IMR-90 (cell line): Measurements from ENCODE around the gene C16orf82. TPM values are rescaled to one million over a fixed set of nuclear protein-coding genes. Genes with fewer than 3 reads are reported as not detected.

Experiments used
- ATAC-seq: fragments of 200-7000 bp; cut with Tn5 transposase; 2 replicates; pipeline ENCODE4 v1.9.1; 2020; ENCODE audit warnings: low read depth, mild to moderate bottlenecking, moderate library complexity
- BruUV-seq: library from RNA; stranded (reverse); fragments of 400-500 nt; replicated peaks from 2 replicates; lab custom pipeline; 2021; lab: Mats Ljungman, UMichigan
- CTCF ChIA-PET: fragments of 300-600 bp; formaldehyde crosslinking; extraction: SDS; loops from one replicate; lab custom pipeline; 2021; ENCODE audit warnings: antibody characterized with exemption; lab: Yijun Ruan, JAX
- POLR2A ChIA-PET: fragments of 300-600 bp; sonication (Branson Sonifier 250); formaldehyde crosslinking; loops from one replicate; lab custom pipeline; 2022; ENCODE audit warnings: antibody characterized with exemption; ENCODE audit not compliant: unreplicated experiment; lab: Charles Lee
- DNase-seq: peaks from one replicate; pipeline ENCODE4 v3.0.0; 2013
- H2AFZ ChIP-seq: replicated peaks from 2 replicates; pipeline ENCODE3; 2013; ENCODE audit warnings: low read length, mild to moderate bottlenecking; ENCODE audit not compliant: poor library complexity
- H2AK5ac ChIP-seq: 2 replicates; pipeline ENCODE4 v1.6.1; 2013; ENCODE audit warnings: low read depth, low read length, inconsistent platforms
- H2AK9ac ChIP-seq: replicated peaks from 2 replicates; pipeline ENCODE3; 2013; ENCODE audit warnings: mild to moderate bottlenecking, low read depth, low read length, moderate library complexity; ENCODE audit not compliant: poor library complexity
- H2BK120ac ChIP-seq: 2 replicates; pipeline ENCODE4 v1.6.1; 2013; ENCODE audit warnings: low read depth, low read length, inconsistent platforms
- H2BK15ac ChIP-seq: 3 replicates; pipeline ENCODE4 v1.6.1; 2013; ENCODE audit warnings: low read depth, low read length, inconsistent platforms
- H2BK20ac ChIP-seq: 2 replicates; pipeline ENCODE4 v1.6.1; 2013; ENCODE audit warnings: low read depth, mild to moderate bottlenecking, inconsistent platforms, low read length, moderate library complexity
- H2BK5ac ChIP-seq: 2 replicates; pipeline ENCODE4 v1.6.1; 2013; ENCODE audit warnings: mild to moderate bottlenecking, low read depth, low read length, inconsistent platforms; ENCODE audit not compliant: poor library complexity, severe bottlenecking
- H3K14ac ChIP-seq: replicated peaks from 2 replicates; pipeline ENCODE4 v1.6.1; 2013; ENCODE audit warnings: low read depth, low read length, inconsistent platforms
- H3K18ac ChIP-seq: 2 replicates; pipeline ENCODE4 v1.6.1; 2013; ENCODE audit warnings: low read depth, low read length, control low read depth
- H3K23ac ChIP-seq: 2 replicates; pipeline ENCODE4 v1.6.1; 2013; ENCODE audit warnings: low read depth, low read length, inconsistent platforms
- H3K27ac ChIP-seq: 2 replicates; pipeline ENCODE4 v1.5.1; 2013; ENCODE audit warnings: mild to moderate bottlenecking, control low read depth, low read length; ENCODE audit not compliant: insufficient read depth
- H3K27me3 ChIP-seq: 2 replicates; pipeline ENCODE4 v1.6.1; 2013; ENCODE audit warnings: low read length; ENCODE audit not compliant: control insufficient read depth, insufficient read depth
- H3K36me3 ChIP-seq: 2 replicates; pipeline ENCODE4 v1.6.1; 2013; ENCODE audit warnings: low read length, mixed read lengths; ENCODE audit not compliant: control insufficient read depth, insufficient read depth
- H3K4ac ChIP-seq: 2 replicates; pipeline ENCODE4 v1.6.1; 2013; ENCODE audit warnings: low read depth, low read length, inconsistent platforms
- H3K4me1 ChIP-seq: 2 replicates; pipeline ENCODE4 v1.6.1; 2013; ENCODE audit warnings: low read length, mixed read lengths; ENCODE audit not compliant: control insufficient read depth, insufficient read depth
- H3K4me2 ChIP-seq: 2 replicates; pipeline ENCODE4 v1.6.1; 2013; ENCODE audit warnings: low read depth, mild to moderate bottlenecking, control low read depth, low read length, moderate library complexity
- H3K4me3 ChIP-seq: 2 replicates; pipeline ENCODE4 v1.5.1; 2013; ENCODE audit warnings: low read depth, mild to moderate bottlenecking, control low read depth, low read length, moderate library complexity; ENCODE audit not compliant: insufficient read depth
- H3K56ac ChIP-seq: 2 replicates; pipeline ENCODE4 v1.6.1; 2013; ENCODE audit warnings: low read length, inconsistent platforms; ENCODE audit not compliant: insufficient read depth; ENCODE audit errors: extremely low read depth
- H3K79me1 ChIP-seq, 2 experiments: 2 replicates each; pipeline ENCODE4 v1.6.1; 2013; ENCODE audit warnings: low read length in 2 of 2, inconsistent platforms in 1 of 2, low read depth in 1 of 2
- H3K9ac ChIP-seq: 2 replicates; pipeline ENCODE4 v1.6.1; 2013; ENCODE audit warnings: low read depth, low read length, control low read depth
- H3K9me1 ChIP-seq: 2 replicates; pipeline ENCODE4 v1.6.1; 2013; ENCODE audit warnings: low read length, inconsistent platforms; ENCODE audit not compliant: insufficient read depth
- H3K9me3 ChIP-seq: 2 replicates; pipeline ENCODE4 v1.6.1; 2013; ENCODE audit warnings: low read length; ENCODE audit not compliant: control insufficient read depth, insufficient read depth
- H4K20me1 ChIP-seq: 2 replicates; pipeline ENCODE4 v1.6.1; 2013; ENCODE audit warnings: low read length, inconsistent platforms; ENCODE audit not compliant: insufficient read depth
- H4K5ac ChIP-seq: 2 replicates; pipeline ENCODE4 v1.6.1; 2013; ENCODE audit warnings: mild to moderate bottlenecking, low read depth, low read length, control low read depth
- H4K8ac ChIP-seq, 2 experiments: 2 replicates each; pipeline ENCODE4 v1.6.1; 2013; ENCODE audit warnings: low read depth in 2 of 2, low read length in 2 of 2, control low read depth in 1 of 2, inconsistent platforms in 1 of 2
- H4K91ac ChIP-seq: 2 replicates; pipeline ENCODE4 v1.6.1; 2013; ENCODE audit warnings: low read depth, low read length, inconsistent platforms; ENCODE audit not compliant: insufficient read depth
- BHLHE40 ChIP-seq: fragments of 150-350 bp; IDR thresholded peaks from 2 replicates; pipeline ENCODE4 v1.6.1; 2016; ENCODE audit warnings: mild to moderate bottlenecking, low read depth, low read length
- CEBPB ChIP-seq: IDR thresholded peaks from 2 replicates; pipeline ENCODE4 v1.6.1; 2012; ENCODE audit warnings: low read depth, low read length, improper control_type of control experiment
- CHD1 ChIP-seq: IDR thresholded peaks from 2 replicates; pipeline ENCODE4 v1.6.1; 2012; ENCODE audit warnings: low read depth, low read length, improper control_type of control experiment
- CTCF ChIP-seq: conservative IDR thresholded peaks from 2 replicates; pipeline ENCODE4 v1.5.1; 2012; ENCODE audit warnings: mild to moderate bottlenecking, low read depth, low read length, improper control_type of control experiment
- ELK1 ChIP-seq: fragments of 150-350 bp; IDR thresholded peaks from 2 replicates; pipeline ENCODE4 v1.6.1; 2016; ENCODE audit warnings: low read depth, mild to moderate bottlenecking, low read length, moderate library complexity, borderline replicate concordance
- FOS ChIP-seq: fragments of 150-350 bp; IDR thresholded peaks from 2 replicates; pipeline ENCODE4 v1.6.1; 2016; ENCODE audit warnings: low read depth, low read length
- MAFK ChIP-seq: IDR thresholded peaks from 2 replicates; pipeline ENCODE4 v1.6.1; 2012; ENCODE audit warnings: low read depth, low read length, improper control_type of control experiment
- MAZ ChIP-seq: IDR thresholded peaks from 2 replicates; pipeline ENCODE4 v1.6.1; 2012; ENCODE audit warnings: low read depth, mild to moderate bottlenecking, low read length, improper control_type of control experiment, moderate library complexity, borderline replicate concordance
- MXI1 ChIP-seq: IDR thresholded peaks from 2 replicates; pipeline ENCODE4 v1.6.1; 2012; ENCODE audit warnings: low read depth, mild to moderate bottlenecking, low read length, moderate library complexity, borderline replicate concordance
- NFE2L2 ChIP-seq: fragments of 150-350 bp; IDR thresholded peaks from 2 replicates; pipeline ENCODE4 v1.6.1; 2016; ENCODE audit warnings: low read depth, mild to moderate bottlenecking, low read length
- POLR2A ChIP-seq: IDR thresholded peaks from 2 replicates; pipeline ENCODE4 v1.6.1; 2012; ENCODE audit warnings: mild to moderate bottlenecking, low read depth, low read length
- RAD21 ChIP-seq: IDR thresholded peaks from 2 replicates; pipeline ENCODE4 v1.6.1; 2012; ENCODE audit warnings: low read length, improper control_type of control experiment
- RCOR1 ChIP-seq: IDR thresholded peaks from 2 replicates; pipeline ENCODE4 v1.6.1; 2012; ENCODE audit warnings: mild to moderate bottlenecking, low read length, improper control_type of control experiment; ENCODE audit not compliant: insufficient replicate concordance
- RFX5 ChIP-seq: IDR thresholded peaks from 2 replicates; pipeline ENCODE4 v1.8.0; 2012; ENCODE audit warnings: low read depth, mild to moderate bottlenecking, low read length, moderate library complexity
- SMC3 ChIP-seq: fragments of 150-350 bp; IDR thresholded peaks from 2 replicates; pipeline ENCODE4 v1.6.1; 2016; ENCODE audit warnings: low read depth, mild to moderate bottlenecking, antibody characterized with exemption, low read length, moderate library complexity
- USF2 ChIP-seq: fragments of 150-350 bp; IDR thresholded peaks from 2 replicates; pipeline ENCODE4 v1.6.1; 2017; ENCODE audit warnings: mild to moderate bottlenecking, antibody characterized with exemption, low read length, low read depth
- WGBS, 2 experiments: methylation state at CpG; one replicate each; pipeline versions ENCODE4 v1.1.5 to v1.1.7; 2013; ENCODE audit warnings: missing lambda C conversion rate in 2 of 2; ENCODE audit not compliant: insufficient read length in 1 of 2; ENCODE audit errors: extremely low coverage in 2 of 2; 5-methylcytosine and 5-hydroxymethylcytosine counted together
- dilution Hi-C: fragments of 300-500 bp; cut with HindIII; formaldehyde crosslinking; loops from one replicate; pipeline ENCODE4 v1.14.3; 2018; ENCODE audit warnings: low sequenced_read_pairs; ENCODE audit not compliant: unreplicated experiment
- in situ Hi-C: fragments of 300-500 bp; cut with MboI; formaldehyde crosslinking; loops from 3 replicates; pipeline ENCODE4 v1.14.3; 2019; ENCODE audit warnings: low sequenced_read_pairs, inconsistent platforms, mixed read lengths
- intact Hi-C: fragments of 100-400 bp; cut with micrococcal nuclease; formaldehyde crosslinking; loops from 2 replicates; pipeline ENCODE4 v1.10.0; 2022
- polyA plus RNA-seq, 3 experiments: library from polyadenylated mRNA; depleted of rRNA; stranded (reverse); fragments of >200 nt; gene quantifications; 2 replicates each; pipeline ENCODE4 v1.2.3, GENCODE V29; 2012; ENCODE audit warnings: low replicate concordance in 1 of 3
- total RNA-seq: library from RNA; depleted of rRNA; stranded (reverse); fragments of >200 nt; gene quantifications from 2 replicates; pipeline ENCODE4 v1.2.3, GENCODE V29; 2012

The C16orf82 gene
- total and polyA plus RNA-seq, 2 of the 4 experiments (the other 2 are of a cell fraction) = not detected

GRCh38 chr16:27029525-27029924 lies 37.2 kb upstream of the C16orf82 start:
- WGBS, 2 experiments = 60% methylated on average over 1 of the region's 6 CpGs; no CpG with 5 or more reads in 1 of the 2 experiments
- Histone ChIP-seq H3K9me3 (no peaks in the 10 kb centered on the region), H2AFZ (no peak overlapping the region), H2AK9ac (no peak overlapping the region), H3K27ac (no peak overlapping the region), H4K5ac (no peak overlapping the region), H3K4me3 (no peak overlapping the region), H2AK5ac (no peak overlapping the region), H3K4ac (no peak overlapping the region), H3K9ac (no peak overlapping the region), H2BK20ac (no peak overlapping the region), H3K56ac (no peak overlapping the region), H3K4me2 (no peak overlapping the region), H4K8ac (no peak overlapping the region), H3K14ac (no peak overlapping the region), H3K27me3 (peaks cover 3% of the 10 kb centered on the region; the same call in 1 of the 2 replicates), H2BK120ac (no peak overlapping the region), H4K20me1 (no peaks in the 10 kb centered on the region), H3K9me1 (no peaks in the 10 kb centered on the region), H2BK5ac (no peak overlapping the region), H3K4me1 (no peaks in the 10 kb centered on the region), H4K91ac (no peak overlapping the region), H3K36me3 (no peaks in the 10 kb centered on the region), H2BK15ac (no peak overlapping the region), H3K18ac (no peak overlapping the region), H3K23ac (no peak overlapping the region), H3K79me1 (no peaks in the 10 kb centered on the region)
- ChIA-PET CTCF (no interaction called here), POLR2A (no interaction called here)
- in situ Hi-C loops = no loop called here
- intact Hi-C loops = no loop called here
- dilution Hi-C loops = no loop called here
- ATAC-seq = no peak
- no peak for DNase-seq
- no TSS peak for BruUV-seq
- TF ChIP-seq ELK1 (no peak), FOS (no peak), MAZ (no peak), MXI1 (no peak), NFE2L2 (no peak), RCOR1 (no peak), SMC3 (no peak), CHD1 (no peak), RAD21 (no peak), USF2 (no peak), POLR2A (no peak), CTCF (no peak), MAFK (no peak), BHLHE40 (no peak), CEBPB (no peak), RFX5 (no peak)
